ENCODE results near the gene GRWD1. TPM values are rescaled to one million over a fixed set of nuclear protein-coding genes. Genes with fewer than 3 reads are reported as not detected.
A peak's percentile ranks its signal among the peaks of the same experiment; 100 is the strongest.

Gene GRWD1
- total RNA-seq, 4 donors from 2014 or later = 27.8 to 36.0 (median 31.2) TPM

- in situ Hi-C loops (cut with MboI; ENCODE audit: low sequenced_read_pairs in 4 of 4) (no loop called here), intact Hi-C loops (cut with DNase I; ENCODE audit: low total_unique reads) (loop anchor here (10.0 kb wide), 1 partner anchor 1133 kb away; the partner anchor contains the start of gene PRR12)
- no peak for TF ChIP-seq CTCF (IDR thresholded peaks at IDR 0.05 in 4 of 5, conservative IDR thresholded peaks at IDR 0.05 in 1 of 5)
- no peak for TF ChIP-seq POLR2A (IDR thresholded peaks at IDR 0.05)
- Histone ChIP-seq H3K4me3 (no peak overlapping the region), H3K27ac (no peak overlapping the region), H3K36me3 (no peaks in the 10 kb centered on the region), H3K4me1 (no peaks in the 10 kb centered on the region), H3K9me3 (no peaks in the 10 kb centered on the region), H3K27me3 (no peaks in the 10 kb centered on the region)
- no peak for ATAC-seq
- no peak for DNase-seq
These were observed 16.3 kb downstream of the GRWD1 start for GRCh38 chr19:48461982-48462655.

- in situ Hi-C loops (cut with MboI; ENCODE audit: low sequenced_read_pairs in 4 of 4) = no loop called here
- no peak for TF ChIP-seq CTCF (IDR thresholded peaks at IDR 0.05 in 4 of 5, conservative IDR thresholded peaks at IDR 0.05 in 1 of 5)
- TF ChIP-seq POLR2A (IDR thresholded peaks at IDR 0.05) = no peak
- no peak overlapping the region for H3K4me3 ChIP-seq
These were observed 19.4 kb downstream of the GRWD1 start for GRCh38 chr19:48465215-48465614.

GRCh38 chr19:48466561-48467325 is 21.0 kb downstream of the GRWD1 start:
- peaks cover 14 to 18% of the 10 kb centered on the region in 2 donors for H3K4me1 ChIP-seq
- in situ Hi-C loops (cut with MboI; ENCODE audit: low sequenced_read_pairs in 4 of 4) (no loop called here), intact Hi-C loops (cut with DNase I; ENCODE audit: low total_unique reads) (loop anchor here (10.0 kb wide), 1 partner anchor 1128 kb away; the partner anchor contains the start of gene PRR12)
- H3K9me3 ChIP-seq = no peaks in the 10 kb centered on the region
- TF ChIP-seq CTCF (IDR thresholded peaks at IDR 0.05 in 4 of 5, conservative IDR thresholded peaks at IDR 0.05 in 1 of 5) (no peak), POLR2A (IDR thresholded peaks at IDR 0.05) (no peak)
- DNase-seq (no peak), ATAC-seq (no peak)
- H3K27ac ChIP-seq = no peak overlapping the region
- peaks cover 0 to 16% of the 10 kb centered on the region in 2 donors for H3K36me3 ChIP-seq
- no peak overlapping the region for H3K4me3 ChIP-seq
- H3K27me3 ChIP-seq = no peaks in the 10 kb centered on the region

More at GRCh38 chr19:48465215-48465614, 19.4 kb downstream of the GRWD1 start:
- Histone ChIP-seq H3K27ac (no peak overlapping the region), H3K9me3 (no peaks in the 10 kb centered on the region), H3K27me3 (no peaks in the 10 kb centered on the region), H3K36me3 (peaks cover 0 to under 1% of the 10 kb centered on the region in 2 donors), H3K4me1 (peaks cover 10 to 13% of the 10 kb centered on the region in 2 donors)
- DNase-seq (no peak), ATAC-seq (no peak)
- intact Hi-C loops (cut with DNase I; ENCODE audit: low total_unique reads) = loop anchor here (10.0 kb wide), 1 partner anchor 1130 kb away; the partner anchor contains the start of gene PRR12

- peaks cover 14 to 18% of the 10 kb centered on the region in 2 donors for H3K4me1 ChIP-seq
- no peaks in the 10 kb centered on the region for H3K9me3 ChIP-seq
- TF ChIP-seq POLR2A (IDR thresholded peaks at IDR 0.05) = no peak
- no peak for TF ChIP-seq CTCF (IDR thresholded peaks at IDR 0.05 in 4 of 5, conservative IDR thresholded peaks at IDR 0.05 in 1 of 5)
- peak; percentile 100 for DNase-seq
- H3K27ac ChIP-seq = peak overlapping the region; percentile 89 to 95 (median 94)
- peak; percentile 95 for ATAC-seq
- intact Hi-C loops (cut with DNase I; ENCODE audit: low total_unique reads) (loop anchor here (1.0 to 10.0 kb wide), 5 partner anchors 24 to 1126 kb away; partner anchors contain the start of genes GRWD1, KDELR1, PRR12 and TMEM143), in situ Hi-C loops (cut with MboI; ENCODE audit: low sequenced_read_pairs in 4 of 4) (no loop called here)
- H3K36me3 ChIP-seq = peaks cover 0 to 36% of the 10 kb centered on the region in 2 donors
- H3K4me3 ChIP-seq = peak overlapping the region; percentile 76 to 99 (median 90)
- no peaks in the 10 kb centered on the region for H3K27me3 ChIP-seq
These were observed 23.0 kb downstream of the GRWD1 start for GRCh38 chr19:48468772-48469288.

Data from gastrocnemius medialis (tissue), 4 donors.